Stomach (tissue), 9 donors: ENCODE data around the gene GNG4. TPM values are rescaled to one million over a fixed set of nuclear protein-coding genes. Genes with fewer than 3 reads are reported as not detected.

ENCODE experiments used
- DNase-seq, 2 donors: peaks; one replicate each; pipeline versions ENCODE4 v3.0.0 to v3.0.0-alpha.2; 2013 to 2019
- H3K27ac ChIP-seq, 5 donors: fragments of 200-600 bp in 4 of 5; sonication (generic) in 4 of 5; one replicate each; pipeline ENCODE4 v1.5.1; 2013 to 2019; ENCODE audit warnings: mild to moderate bottlenecking in 1 of 5, moderate library complexity in 1 of 5
- H3K27me3 ChIP-seq, 3 donors: fragments of 200-600 bp; sonication (generic); one replicate each; pipeline ENCODE4 v1.5.1; 2017 to 2019; ENCODE audit warnings: mixed run types in 1 of 3
- H3K36me3 ChIP-seq, 4 donors: fragments of 200-600 bp; sonication (generic); 1 replicate in 3 of 4; 2 replicates in 1 of 4; pipeline ENCODE4 v1.5.1; 2016 to 2019
- H3K4me1 ChIP-seq, 4 donors: fragments of 200-600 bp; sonication (generic); one replicate each; pipeline ENCODE4 v1.5.1; 2016 to 2019
- H3K4me3 ChIP-seq, 4 donors: fragments of 200-600 bp; sonication (generic) in 3 of 4; one replicate each; pipeline ENCODE4 v1.5.1; 2016 to 2019; ENCODE audit warnings: mild to moderate bottlenecking in 1 of 4
- H3K9me3 ChIP-seq, 4 donors: fragments of 200-600 bp; sonication (generic); one replicate each; pipeline ENCODE4 v1.5.1; 2016 to 2019
- CTCF ChIP-seq, 7 experiments: fragments of 450-650 bp in 4 of 7; fragments of 200-600 bp in 3 of 7; sonication (generic) in 3 of 7; IDR thresholded peaks; one replicate each; pipeline ENCODE4 v1.5.1; 2016 to 2019; ENCODE audit warnings: antibody characterized with exemption in 7 of 7, control low read depth in 2 of 7, mild to moderate bottlenecking in 1 of 7
- EP300 ChIP-seq: sonication (generic); formaldehyde crosslinking; IDR thresholded peaks from one replicate; pipeline ENCODE4 v1.6.1; 2017; ENCODE audit warnings: antibody characterized with exemption
- POLR2A ChIP-seq, 4 donors: fragments of 450-650 bp; IDR thresholded peaks; one replicate each; pipeline ENCODE4 v1.6.1; 2016; ENCODE audit warnings: antibody characterized with exemption in 4 of 4, control low read depth in 2 of 4, mild to moderate bottlenecking in 1 of 4, moderate library complexity in 1 of 4
- POLR2AphosphoS5 ChIP-seq, 3 donors: sonication (generic); formaldehyde crosslinking; IDR thresholded peaks; one replicate each; pipeline ENCODE4 v1.6.1; 2016; ENCODE audit warnings: antibody characterized with exemption in 3 of 3
- WGBS, 5 donors: extraction: QIAGEN DNeasy Blood & Tissue Kit in 3 of 5; methylation state at CpG; one replicate each; pipeline versions ENCODE4 v1.1.5 to v1.1.7; 2013 to 2018; 5-methylcytosine and 5-hydroxymethylcytosine counted together
- intact Hi-C: fragments of 100-400 bp; cut with DNase I; formaldehyde crosslinking; loops from one replicate; pipeline ENCODE4 v1.15.1; 2023; ENCODE audit warnings: low total_unique reads
- polyA plus RNA-seq, 3 donors: library from polyadenylated mRNA; stranded (reverse); fragments of 200-250 nt; gene quantifications; one replicate each; pipeline ENCODE4 v1.2.3, GENCODE V29; 2013
- total RNA-seq, 5 donors: library from RNA; depleted of rRNA; stranded (reverse); fragments of >200 nt; gene quantifications; one replicate each; pipeline versions ENCODE4 v1.1.0 to v1.2.3, GENCODE V29; 2014 to 2016
- donor health status: healthy with polysubstance abuse.
- donor health status: Bipolar disorder and iron deficiency.
- donor health status: healthy.

Gene GNG4
- total and polyA plus RNA-seq, 8 donors, result 0.58 to 5.1 (median 1.4) TPM; not detected in 1

- Histone ChIP-seq H3K4me1 (no peaks in the 10 kb centered on the region), H3K4me3 (no peak overlapping the region), H3K9me3 (no peaks in the 10 kb centered on the region), H3K27me3 (no peaks in the 10 kb centered on the region), H3K36me3 (no peaks in the 10 kb centered on the region), H3K27ac (no peak overlapping the region)
- TF ChIP-seq EP300 (no peak), POLR2AphosphoS5 (IDR thresholded peaks at IDR 0.05) (no peak), CTCF (IDR thresholded peaks at IDR 0.05) (no peak)
- WGBS, 5 donors, result 55 to 62% (median 61%) methylated on average over 4 of the region's 4 CpGs
- intact Hi-C loops, result no loop called here
- DNase-seq, result no peak
These were observed 124.3 kb downstream of the GNG4 start for GRCh38 chr1:235525314-235525713.

GRCh38 chr1:235516862-235517446 lies 132.6 kb downstream of the GNG4 start:
- H3K9me3 ChIP-seq, result no peaks in the 10 kb centered on the region
- TF ChIP-seq POLR2AphosphoS5 (IDR thresholded peaks at IDR 0.05) (no peak), CTCF (IDR thresholded peaks at IDR 0.05) (no peak), EP300 (no peak), POLR2A (IDR thresholded peaks at IDR 0.05) (no peak)
- H3K4me3 ChIP-seq, result no peak overlapping the region
- DNase-seq, result no peak
- intact Hi-C loops, result loop anchor here (5.0 kb wide), 1 partner anchor 450 kb away; no protein-coding TSS in a partner anchor
- WGBS, 5 donors, result 58 to 79% (median 68%) methylated on average over 6 of the region's 6 CpGs
- no peaks in the 10 kb centered on the region for H3K27me3 ChIP-seq
- H3K27ac ChIP-seq, result no peak overlapping the region
- H3K36me3 ChIP-seq, result no peaks in the 10 kb centered on the region
- H3K4me1 ChIP-seq, result no peaks in the 10 kb centered on the region

- Histone ChIP-seq H3K4me3 (no peak overlapping the region), H3K27ac (no peak overlapping the region), H3K36me3 (no peaks in the 10 kb centered on the region), H3K4me1 (no peaks in the 10 kb centered on the region), H3K27me3 (no peaks in the 10 kb centered on the region), H3K9me3 (no peaks in the 10 kb centered on the region)
- DNase-seq, result no peak
- no peak for TF ChIP-seq CTCF (IDR thresholded peaks at IDR 0.05)
- no peak for TF ChIP-seq POLR2A (IDR thresholded peaks at IDR 0.05)
- TF ChIP-seq EP300, result no peak
- no peak for TF ChIP-seq POLR2AphosphoS5 (IDR thresholded peaks at IDR 0.05)
- 89 to 96% (median 91%) methylated on average over 5 of the region's 5 CpGs for WGBS, 5 donors
- intact Hi-C loops, result loop anchor here (5.0 kb wide), 1 partner anchor 451 kb away; no protein-coding TSS in a partner anchor
These were observed 133.6 kb downstream of the GNG4 start for GRCh38 chr1:235515844-235516512.

GRCh38 chr1:235513495-235514366 lies 135.9 kb downstream of the GNG4 start:
- H3K4me3 ChIP-seq, result no peak overlapping the region
- no peaks in the 10 kb centered on the region for H3K4me1 ChIP-seq
- DNase-seq, result peak in 1 of 2 donors; percentile 86
- no peaks in the 10 kb centered on the region for H3K27me3 ChIP-seq
- no peaks in the 10 kb centered on the region for H3K36me3 ChIP-seq
- intact Hi-C loops, result no loop called here
- WGBS, 5 donors, result 34 to 37% (median 36%) methylated on average over 8 of the region's 8 CpGs
- H3K27ac ChIP-seq, result no peak overlapping the region
- no peaks in the 10 kb centered on the region for H3K9me3 ChIP-seq
- TF ChIP-seq CTCF (IDR thresholded peaks at IDR 0.05) (peak in 5 of 7 experiments; percentile 77 to 94 (median 81)), POLR2A (IDR thresholded peaks at IDR 0.05) (no peak), EP300 (no peak)
